Measurements from ENCODE around the gene SLC30A2. TPM values are rescaled to one million over a fixed set of nuclear protein-coding genes. Genes with fewer than 3 reads are reported as not detected.

Gene SLC30A2
- total RNA-seq, 4 donors from 2014 or later, result 0.13 to 1.8 (median 0.42) TPM

GRCh38 chr1:25999041-25999800 lies 46.7 kb downstream of the SLC30A2 start:
- TF ChIP-seq CTCF (IDR thresholded peaks at IDR 0.05) (no peak), POLR2A (IDR thresholded peaks at IDR 0.05) (no peak)
- no peak overlapping the region for H3K4me3 ChIP-seq (ENCODE audit: low read depth, poor library complexity, severe bottlenecking)
- intact Hi-C loops (cut with DNase I; ENCODE audit: low total_unique reads), result loop anchor here (5.0 to 10.0 kb wide), 2 partner anchors 102 to 164 kb away; no protein-coding TSS in a partner anchor
- DNase-seq (ENCODE audit: low spot score in 2 of 2), result no peak
- 80 to 81% methylated on average over 18 of the region's 18 CpGs for WGBS, 2 donors

DNA sequence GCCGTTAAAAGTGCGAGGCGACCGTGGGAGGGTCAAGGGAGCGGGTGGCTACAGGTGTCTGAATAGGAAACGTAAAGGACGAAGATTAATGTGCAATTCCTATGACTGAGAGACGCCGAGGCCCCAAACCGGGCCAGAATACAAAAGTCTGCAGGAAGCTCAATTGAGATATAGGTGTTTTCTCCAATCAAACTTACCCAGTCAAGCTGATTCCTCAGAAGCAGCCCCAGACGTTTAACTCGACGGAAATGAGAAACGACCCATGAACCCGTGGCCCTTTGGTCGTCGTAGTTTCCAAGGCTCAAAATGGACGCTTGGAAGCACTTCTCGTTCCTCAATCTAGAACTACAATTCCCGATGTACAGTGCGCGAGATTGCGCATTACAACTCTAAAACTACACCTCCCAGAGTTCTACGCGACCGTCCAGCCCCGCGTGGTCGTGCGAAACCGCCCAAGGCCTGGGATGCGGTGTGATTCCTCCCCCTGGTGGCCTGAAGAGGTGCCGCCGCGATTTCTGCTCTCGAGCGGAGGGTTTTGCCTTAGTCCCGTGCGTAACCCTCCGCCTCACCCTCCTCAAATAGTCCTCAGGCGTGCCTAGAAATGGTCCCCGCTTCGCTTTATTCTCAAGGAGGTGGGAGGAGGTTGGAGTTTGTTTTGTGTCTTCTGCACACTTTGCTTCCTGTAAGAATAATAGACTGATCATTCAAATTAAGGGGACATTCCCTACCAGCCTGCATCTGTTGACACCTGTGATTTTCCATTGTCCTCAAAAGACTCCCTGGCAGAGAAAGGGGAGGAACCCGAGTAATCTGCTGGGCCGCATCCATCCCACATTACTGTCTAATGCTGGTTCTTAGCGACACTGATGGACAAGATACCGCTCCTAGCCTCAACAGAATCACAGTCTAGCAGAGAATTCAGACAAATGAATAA lies 47.8 kb downstream of the SLC30A2 start, which contains the start of gene PAFAH2:
TSS of gene PAFAH2 (minus strand) at position 236 of the 934 bp plus-strand sequence. CDS start 7,247 bp downstream, outside the sequence.
- intact Hi-C loops (cut with DNase I; ENCODE audit: low total_unique reads), result loop anchor here (5.0 to 10.0 kb wide), 2 partner anchors 101 to 163 kb away; no protein-coding TSS in a partner anchor
- 2% methylated on average over 47 of the region's 47 CpGs for WGBS, 2 donors
- TF ChIP-seq CTCF (IDR thresholded peaks at IDR 0.05), result peak in 2 of 3 donors; percentile 84 to 98
- TF ChIP-seq POLR2A (IDR thresholded peaks at IDR 0.05), result no peak
- peak within 1 kb of the TSS; percentile 34 for H3K4me3 ChIP-seq (ENCODE audit: low read depth, poor library complexity, severe bottlenecking)
- DNase-seq (ENCODE audit: low spot score in 2 of 2), result peak; percentile 98 to 99

DNA sequence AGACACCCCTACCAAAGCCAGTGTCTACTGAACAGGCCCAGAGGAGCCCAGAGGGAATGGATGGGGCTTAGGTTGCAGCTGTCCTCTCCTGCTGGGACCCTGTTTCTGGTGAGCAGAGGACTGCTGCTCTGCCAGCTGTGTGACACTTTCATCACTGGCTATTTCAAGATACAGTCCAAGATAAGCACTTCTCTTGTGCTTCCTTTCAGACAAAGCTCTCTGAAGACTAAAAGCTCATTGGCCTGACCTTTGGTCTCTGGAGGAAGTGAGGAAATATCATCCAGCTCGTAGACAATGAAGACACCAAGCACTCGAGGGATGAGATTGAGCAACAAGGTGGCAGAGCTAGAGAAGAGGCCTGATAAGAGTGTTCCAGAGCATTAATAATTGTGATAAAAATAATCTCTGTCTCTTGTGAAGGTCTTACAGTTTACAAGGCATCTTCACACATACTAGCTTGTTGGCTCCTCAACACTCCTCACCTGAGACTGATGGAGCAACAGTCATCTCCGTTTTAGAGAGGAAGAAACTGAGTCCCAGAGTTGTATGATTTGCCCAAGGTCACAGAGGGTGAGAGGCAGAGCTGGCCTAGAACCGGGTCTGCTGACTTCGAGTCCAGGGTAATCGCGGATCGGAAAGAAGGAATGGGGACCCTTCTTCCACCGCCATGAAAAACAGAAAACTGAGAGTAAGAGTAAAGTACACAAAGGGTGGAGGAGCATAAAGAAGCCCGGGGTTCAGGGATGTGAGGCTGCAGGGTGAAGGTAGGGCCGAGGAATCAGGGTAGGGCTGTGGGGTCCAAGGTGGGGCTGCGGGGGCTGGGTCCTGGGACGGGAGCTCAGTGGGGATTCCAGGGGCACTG lies 48.7 kb downstream of the SLC30A2 start:
- DNase-seq (ENCODE audit: low spot score in 2 of 2), result peak in 1 of 2 donors; percentile 47
- intact Hi-C loops (cut with DNase I; ENCODE audit: low total_unique reads), result loop anchor here (5.0 to 10.0 kb wide), 2 partner anchors 100 to 162 kb away; no protein-coding TSS in a partner anchor
- H3K4me3 ChIP-seq (ENCODE audit: low read depth, poor library complexity, severe bottlenecking), result peak overlapping the region; percentile 34
- WGBS, 2 donors, result 2 to 4% methylated on average over 13 of the region's 13 CpGs
- TF ChIP-seq CTCF (IDR thresholded peaks at IDR 0.05) (no peak), POLR2A (IDR thresholded peaks at IDR 0.05) (no peak)

DNA sequence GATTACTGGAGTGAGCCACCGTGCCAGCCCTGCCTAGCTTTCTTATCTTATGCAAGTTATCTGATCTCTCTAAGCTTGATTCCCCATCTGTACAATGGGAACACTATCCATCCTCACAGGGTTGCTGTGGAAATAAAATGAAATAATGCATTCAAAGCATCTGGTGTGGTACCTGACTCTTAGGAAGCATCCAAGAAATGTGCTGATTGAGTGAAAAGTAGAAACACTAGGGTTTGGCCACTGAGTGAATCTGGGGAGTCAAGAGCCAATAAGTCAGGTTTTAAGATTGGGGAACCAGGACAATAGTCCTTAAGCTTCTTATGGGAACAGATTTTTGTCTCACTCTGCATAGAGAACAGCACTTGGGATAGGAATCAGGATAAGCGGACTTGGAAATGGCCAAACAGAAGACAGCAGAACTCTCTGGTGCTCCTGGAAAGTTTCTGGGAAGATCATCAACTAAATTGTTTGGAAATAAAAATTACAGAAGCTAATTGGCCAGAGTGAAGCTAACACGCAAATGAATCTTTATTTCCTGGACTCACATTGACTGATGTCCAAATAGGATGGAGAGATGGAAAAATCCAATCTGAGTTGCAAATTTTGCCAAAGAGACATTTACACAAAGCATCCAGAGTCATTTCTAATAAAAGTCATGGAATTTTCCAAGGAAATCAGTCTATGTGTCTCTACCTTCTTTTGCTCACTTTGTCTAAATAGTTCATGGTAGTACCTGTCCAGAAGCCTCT lies 51.3 kb downstream of the SLC30A2 start:
- H3K4me3 ChIP-seq (ENCODE audit: low read depth, poor library complexity, severe bottlenecking), result no peak overlapping the region
- DNase-seq (ENCODE audit: low spot score in 2 of 2), result no peak
- no peak for TF ChIP-seq POLR2A (IDR thresholded peaks at IDR 0.05)
- no peak for TF ChIP-seq CTCF (IDR thresholded peaks at IDR 0.05)
- 80 to 91% methylated on average over 3 of the region's 3 CpGs for WGBS, 2 donors
- intact Hi-C loops (cut with DNase I; ENCODE audit: low total_unique reads), result loop anchor here (5.0 to 10.0 kb wide), 2 partner anchors 97 to 160 kb away; no protein-coding TSS in a partner anchor
